Heart left ventricle (tissue), 16 donors: Measurements from ENCODE around the gene CDC42SE2. TPM values are rescaled to one million over a fixed set of nuclear protein-coding genes. Genes with fewer than 3 reads are reported as not detected.
A peak's percentile ranks its signal among the peaks of the same experiment; 100 is the strongest.

Experiments used
- ATAC-seq, 4 donors: fragments of 200-7000 bp; cut with Tn5 transposase; one replicate each; pipeline ENCODE4 v1.9.1; 2020 to 2022; ENCODE audit warnings: moderate library complexity in 4 of 4, mild to moderate bottlenecking in 3 of 4, moderate number of reproducible peaks in 1 of 4
- DNase-seq, 5 donors: peaks; one replicate each; pipeline ENCODE4 v3.0.0-alpha.2; 2020
- H3K27ac ChIP-seq, 12 donors: fragments of 200-600 bp; sonication (generic) in 4 of 12; one replicate each; pipeline versions ENCODE4 v1.5.0 to v1.8.0; 2016 to 2022; ENCODE audit warnings: mild to moderate bottlenecking in 2 of 12
- H3K27me3 ChIP-seq, 9 donors: fragments of 200-600 bp; sonication (generic) in 2 of 9; one replicate each; pipeline versions ENCODE4 v1.5.1 to v1.8.0; 2016 to 2022; ENCODE audit warnings: mild to moderate bottlenecking in 3 of 9
- H3K36me3 ChIP-seq, 9 donors: fragments of 200-600 bp; sonication (generic) in 2 of 9; one replicate each; pipeline versions ENCODE4 v1.5.0 to v1.8.0; 2018 to 2022; ENCODE audit warnings: mild to moderate bottlenecking in 2 of 9
- H3K4me1 ChIP-seq, 12 donors: fragments of 200-600 bp; sonication (generic) in 4 of 12; one replicate each; pipeline versions ENCODE4 v1.5.0 to v1.8.0; 2016 to 2022; ENCODE audit warnings: mild to moderate bottlenecking in 3 of 12
- H3K4me3 ChIP-seq, 12 donors: fragments of 200-600 bp; sonication (generic) in 4 of 12; one replicate each; pipeline versions ENCODE4 v1.5.0 to v1.8.0; 2017 to 2022; ENCODE audit warnings: mild to moderate bottlenecking in 9 of 12, moderate library complexity in 4 of 12
- H3K9me3 ChIP-seq, 12 donors: fragments of 200-600 bp; sonication (generic) in 4 of 12; one replicate each; pipeline versions ENCODE4 v1.5.0 to v1.8.0; 2016 to 2022; ENCODE audit warnings: mild to moderate bottlenecking in 1 of 12
- POLR2A ChIP-seq, 2 donors: fragments of 450-650 bp; IDR thresholded peaks; one replicate each; pipeline ENCODE4 v1.6.1; 2017; ENCODE audit warnings: antibody characterized with exemption in 2 of 2, mild to moderate bottlenecking in 2 of 2, moderate library complexity in 2 of 2
- WGBS, 4 donors: extraction: QIAGEN DNeasy Blood & Tissue Kit in 2 of 4; methylation state at CpG; one replicate each; pipeline versions ENCODE4 v1.1.5 to v1.1.7; 2013 to 2018; 5-methylcytosine and 5-hydroxymethylcytosine counted together
- intact Hi-C, 10 donors: fragments of 100-400 bp; cut with DNase I; formaldehyde crosslinking; loops; one replicate each; pipeline versions ENCODE4 v1.11.1 to v1.14.2; 2022
- polyA plus RNA-seq, 2 donors: library from polyadenylated mRNA; stranded (reverse); fragments of 200-250 nt; gene quantifications; one replicate each; pipeline ENCODE4 v1.2.3, GENCODE V29; 2013
- total RNA-seq, 9 donors: library from RNA; depleted of rRNA in 2 of 9; stranded (reverse); fragments of >200 nt in 2 of 9; fragmentation: NEBNext Ultra II Directional in 3 of 9; extraction: Animal tissue kit (Norgen Biotek cat#: 25700) in 3 of 9; gene quantifications; one replicate each; pipeline versions ENCODE4 v1.1.0 to v1.2.4, GENCODE V29; 2016 to 2023
- TF ChIP-seq, protein P1 (sequence below), 12 donors: fragments of 200-600 bp; sonication (generic) in 4 of 12; IDR thresholded peaks; one replicate each; pipeline versions ENCODE4 v1.5.0 to v1.8.0; 2018 to 2022; ENCODE audit warnings: antibody characterized with exemption in 12 of 12, mild to moderate bottlenecking in 5 of 12
- donor health status: ischemic (EF 13 %, LVEDD 7.1; RV severe dilation, severe dysfunction).
- donor health status: healthy with polysubstance abuse.
- donor health status: DM: no; HTN: yes; CAD: no.
- donor health status: DM: no; HTN: no; CAD: no.
- donor health status: ischemic (EF 25% LVEDD 6.9; RV normal size, moderate dysfunction).
- donor health status: ischemic (EF 25% LVEDD 5.7; RV mildly dilated, moderate dysfunction).
- donor health status: healthy.
- donor health status: DM: yes; HTN: yes; CAD: no.
- donor health status: ischemic (EF 35%, LVEDD 5.7; RV mildly dilated, moderate dysfunction).
- donor health status: nonischemic (EF 11% LVEDD 7.7; RV severe dilation, severe dysfunction).
- donor health status: DM: yes; HTN: yes; CAD: no.
- donor health status: PGD.
- donor health status: ischemic (EF 29% LVEDD 5.4; RV normal size, mild dysfunction).
- donor health status: nonischemic (EF 23%, LVEDD 6.1; RV moderate dilation, normal function).

The CDC42SE2 gene
- total and polyA plus RNA-seq, 11 donors, result 4.8 to 29.2 (median 12.4) TPM

DNA sequence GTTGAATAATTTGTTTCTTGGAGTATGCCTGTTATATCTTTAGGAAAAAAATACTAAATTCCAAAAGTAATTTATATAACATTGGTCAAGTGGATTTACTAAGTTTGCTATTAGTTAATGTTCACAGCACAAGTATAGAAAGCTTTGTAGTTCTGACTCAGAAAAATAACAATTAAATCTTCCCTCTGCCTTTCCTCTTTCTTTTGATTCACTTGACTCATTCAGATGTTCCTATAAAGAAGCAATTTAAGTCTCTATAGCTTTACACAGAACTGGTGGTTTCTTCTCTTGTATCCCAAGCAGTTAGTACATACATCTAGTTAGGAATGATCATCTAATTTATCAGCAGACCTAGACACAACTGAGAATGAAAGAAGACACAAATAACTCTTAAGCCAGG, 4.5 kb upstream of the CDC42SE2 start:
- TF ChIP-seq, protein P1, sequence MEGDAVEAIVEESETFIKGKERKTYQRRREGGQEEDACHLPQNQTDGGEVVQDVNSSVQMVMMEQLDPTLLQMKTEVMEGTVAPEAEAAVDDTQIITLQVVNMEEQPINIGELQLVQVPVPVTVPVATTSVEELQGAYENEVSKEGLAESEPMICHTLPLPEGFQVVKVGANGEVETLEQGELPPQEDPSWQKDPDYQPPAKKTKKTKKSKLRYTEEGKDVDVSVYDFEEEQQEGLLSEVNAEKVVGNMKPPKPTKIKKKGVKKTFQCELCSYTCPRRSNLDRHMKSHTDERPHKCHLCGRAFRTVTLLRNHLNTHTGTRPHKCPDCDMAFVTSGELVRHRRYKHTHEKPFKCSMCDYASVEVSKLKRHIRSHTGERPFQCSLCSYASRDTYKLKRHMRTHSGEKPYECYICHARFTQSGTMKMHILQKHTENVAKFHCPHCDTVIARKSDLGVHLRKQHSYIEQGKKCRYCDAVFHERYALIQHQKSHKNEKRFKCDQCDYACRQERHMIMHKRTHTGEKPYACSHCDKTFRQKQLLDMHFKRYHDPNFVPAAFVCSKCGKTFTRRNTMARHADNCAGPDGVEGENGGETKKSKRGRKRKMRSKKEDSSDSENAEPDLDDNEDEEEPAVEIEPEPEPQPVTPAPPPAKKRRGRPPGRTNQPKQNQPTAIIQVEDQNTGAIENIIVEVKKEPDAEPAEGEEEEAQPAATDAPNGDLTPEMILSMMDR (IDR thresholded peaks at IDR 0.05), result no peak
- no peak for TF ChIP-seq POLR2A (IDR thresholded peaks at IDR 0.05)
- no peak overlapping the region for H3K4me3 ChIP-seq
- H3K4me1 ChIP-seq, result peaks cover 0 to 58% (median 2%) of the 10 kb centered on the region in 12 donors
- intact Hi-C loops, result no loop called here
- DNase-seq (no peak), ATAC-seq (no peak)
- H3K27ac ChIP-seq, result peak overlapping the region in 1 of 12 donors; percentile 86
- no peaks in the 10 kb centered on the region for H3K27me3 ChIP-seq
- H3K9me3 ChIP-seq, result no peaks in the 10 kb centered on the region
- no peaks in the 10 kb centered on the region for H3K36me3 ChIP-seq

DNA sequence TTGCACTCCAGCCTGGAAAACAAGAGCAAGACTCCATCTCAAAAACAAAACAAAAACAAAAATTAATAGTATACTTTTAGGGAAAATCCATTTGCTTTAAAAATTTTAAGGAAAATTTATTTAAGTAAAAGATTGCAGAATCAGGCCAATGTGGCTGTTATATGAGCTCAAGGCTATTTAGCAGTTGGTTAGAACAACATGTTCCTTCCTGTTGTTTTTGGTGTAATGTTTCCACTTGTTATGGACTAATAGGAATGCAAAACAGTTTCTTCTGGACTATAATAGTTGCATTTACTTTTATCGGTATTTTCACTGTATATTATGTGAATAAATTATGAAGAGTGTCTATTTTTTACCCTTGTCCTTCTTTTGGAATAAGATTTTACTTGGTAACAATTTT, 3.0 kb upstream of the CDC42SE2 start:
- intact Hi-C loops, result loop anchor here (5.0 to 10.0 kb wide), 8 partner anchors 89 to 1356 kb away; partner anchors contain the start of genes HINT1 (in 3 of the 10), LYRM7 (in 3 of the 10), CHSY3 (in 1 of the 10) and RAPGEF6 (in 1 of the 10)
- no peak overlapping the region for H3K27ac ChIP-seq
- ATAC-seq (no peak), DNase-seq (no peak)
- no peaks in the 10 kb centered on the region for H3K27me3 ChIP-seq
- TF ChIP-seq POLR2A (IDR thresholded peaks at IDR 0.05), result no peak
- TF ChIP-seq, protein P1 (IDR thresholded peaks at IDR 0.05), result no peak
- H3K36me3 ChIP-seq, result no peaks in the 10 kb centered on the region
- no peaks in the 10 kb centered on the region for H3K9me3 ChIP-seq
- H3K4me1 ChIP-seq, result peaks cover 0 to 56% (median 8%) of the 10 kb centered on the region in 12 donors
- no peak overlapping the region for H3K4me3 ChIP-seq
- WGBS, 4 donors, result 64 to 87% (median 72%) methylated on average over 1 of the region's 1 CpG

DNA sequence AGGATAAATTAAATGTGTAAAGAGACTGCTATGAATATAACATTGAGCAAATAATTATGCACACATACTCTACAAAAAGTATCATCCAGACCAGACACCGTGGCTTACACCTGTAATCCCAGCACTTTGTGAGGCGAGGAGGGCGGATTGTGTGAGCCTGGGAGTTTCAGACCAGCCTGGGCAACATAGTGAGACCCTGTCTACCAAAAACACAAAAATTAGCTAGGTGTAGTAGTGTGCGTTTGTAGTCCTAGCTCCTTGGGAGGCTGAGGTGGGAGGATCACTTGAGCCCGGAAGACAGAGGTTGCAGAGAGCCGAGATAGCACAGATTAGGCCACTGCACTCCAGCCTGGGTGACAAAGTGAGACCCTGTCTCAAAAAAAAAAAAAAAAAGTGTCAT, 2.4 kb upstream of the CDC42SE2 start:
- TF ChIP-seq POLR2A (IDR thresholded peaks at IDR 0.05), result no peak
- TF ChIP-seq, protein P1 (IDR thresholded peaks at IDR 0.05), result no peak
- Histone ChIP-seq H3K27ac (no peak overlapping the region), H3K9me3 (no peaks in the 10 kb centered on the region), H3K4me3 (no peak overlapping the region), H3K36me3 (no peaks in the 10 kb centered on the region), H3K27me3 (no peaks in the 10 kb centered on the region), H3K4me1 (peaks cover 0 to 56% (median 9%) of the 10 kb centered on the region in 12 donors)
- ATAC-seq (no peak), DNase-seq (no peak)
- intact Hi-C loops, result loop anchor here (5.0 to 10.0 kb wide), 8 partner anchors 89 to 1357 kb away; partner anchors contain the start of genes HINT1 (in 3 of the 10), LYRM7 (in 3 of the 10), CHSY3 (in 1 of the 10) and RAPGEF6 (in 1 of the 10)
- WGBS, 4 donors, result 91 to 95% (median 93%) methylated on average over 6 of the region's 6 CpGs

DNA sequence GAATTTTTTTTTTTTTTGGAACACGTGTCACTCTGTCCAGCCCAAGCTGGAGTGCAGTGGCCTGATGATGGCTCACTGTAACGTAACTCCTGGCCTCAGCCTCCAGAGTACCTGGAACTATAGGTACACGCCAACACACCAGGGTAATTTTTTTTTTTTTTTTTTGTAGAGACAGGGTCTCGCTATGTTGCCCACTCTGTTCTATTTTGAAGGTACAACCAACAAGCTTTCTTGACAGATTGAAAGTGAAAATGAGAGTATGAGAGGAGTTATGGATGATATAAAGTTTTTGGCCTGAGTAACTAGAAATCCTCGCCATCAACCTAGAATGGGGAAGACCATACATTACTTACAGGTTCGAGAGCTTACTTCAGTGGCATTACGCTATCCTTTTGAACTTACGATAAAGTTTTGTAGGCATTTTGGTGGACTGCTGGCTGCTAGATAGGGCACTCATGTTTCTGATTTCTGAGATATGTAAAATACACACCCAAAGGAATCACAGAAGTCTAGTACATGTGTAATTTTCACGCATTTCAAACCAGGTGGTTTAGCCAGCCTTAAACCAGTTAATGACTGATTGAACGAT, 806 bp upstream of the CDC42SE2 start:
- ATAC-seq (no peak), DNase-seq (no peak)
- 23 to 37% (median 30%) methylated on average over 10 of the region's 10 CpGs for WGBS, 4 donors
- intact Hi-C loops, result loop anchor here (2.0 to 10.0 kb wide), 9 partner anchors 91 to 1358 kb away; partner anchors contain the start of genes HINT1 (in 4 of the 10), LYRM7 (in 3 of the 10), CHSY3 (in 1 of the 10) and RAPGEF6 (in 1 of the 10)
- Histone ChIP-seq H3K4me3 (peak overlapping the region; percentile 85 to 100 (median 94)), H3K9me3 (no peaks in the 10 kb centered on the region), H3K27ac (peak overlapping the region; percentile 10 to 95 (median 87)), H3K36me3 (no peaks in the 10 kb centered on the region), H3K27me3 (no peaks in the 10 kb centered on the region), H3K4me1 (peaks cover 0 to 58% (median 9%) of the 10 kb centered on the region in 12 donors)
- TF ChIP-seq, protein P1 (IDR thresholded peaks at IDR 0.05), result no peak
- TF ChIP-seq POLR2A (IDR thresholded peaks at IDR 0.05), result no peak
